Peyer's patch (tissue), 4 donors: ENCODE data around the gene DDI1. TPM values are rescaled to one million over a fixed set of nuclear protein-coding genes. Genes with fewer than 3 reads are reported as not detected.

ENCODE experiments used
- DNase-seq, 3 donors: peaks; one replicate each; pipeline ENCODE4 v3.0.0-alpha.2; 2017 to 2019
- H3K27ac ChIP-seq, 4 donors: fragments of 200-600 bp; sonication (generic); one replicate each; pipeline ENCODE4 v1.5.1; 2016 to 2019
- H3K27me3 ChIP-seq, 2 donors: fragments of 200-600 bp; sonication (generic); one replicate each; pipeline ENCODE4 v1.5.1; 2019
- H3K36me3 ChIP-seq, 3 donors: fragments of 200-600 bp; sonication (generic); one replicate each; pipeline ENCODE4 v1.5.1; 2016 to 2019
- H3K4me1 ChIP-seq, 4 donors: fragments of 200-600 bp; sonication (generic); one replicate each; pipeline ENCODE4 v1.5.1; 2016 to 2019
- H3K4me3 ChIP-seq, 4 donors: fragments of 200-600 bp; sonication (generic); 1 replicate in 3 of 4; 2 replicates in 1 of 4; pipeline ENCODE4 v1.5.1; 2016 to 2019; ENCODE audit warnings: mild to moderate bottlenecking in 1 of 4
- H3K9me3 ChIP-seq, 4 donors: fragments of 200-600 bp; sonication (generic); one replicate each; pipeline ENCODE4 v1.5.1; 2016 to 2019; ENCODE audit warnings: mild to moderate bottlenecking in 1 of 4
- CTCF ChIP-seq, 6 experiments: fragments of 450-650 bp in 4 of 6; fragments of 200-600 bp in 2 of 6; sonication (generic) in 1 of 6; IDR thresholded peaks; one replicate each; pipeline ENCODE4 v1.5.1; 2017 to 2019; ENCODE audit warnings: antibody characterized with exemption in 6 of 6, mild to moderate bottlenecking in 3 of 6, moderate library complexity in 1 of 6
- POLR2A ChIP-seq, 2 donors: fragments of 450-650 bp; IDR thresholded peaks; one replicate each; pipeline ENCODE4 v1.5.1; 2017; ENCODE audit warnings: antibody characterized with exemption in 2 of 2, mild to moderate bottlenecking in 2 of 2, moderate library complexity in 2 of 2
- total RNA-seq, 4 donors: library from RNA; depleted of rRNA; stranded (reverse); fragments of >200 nt; gene quantifications; one replicate each; pipeline ENCODE4 v1.1.0, GENCODE V29; 2016

The DDI1 gene
- total RNA-seq, 4 donors from 2014 or later: not detected

- Histone ChIP-seq H3K27ac (no peak overlapping the region), H3K27me3 (no peaks in the 10 kb centered on the region), H3K36me3 (no peaks in the 10 kb centered on the region), H3K4me1 (no peaks in the 10 kb centered on the region), H3K9me3 (no peaks in the 10 kb centered on the region), H3K4me3 (no peak overlapping the region)
- no peak for DNase-seq
- TF ChIP-seq POLR2A (IDR thresholded peaks at IDR 0.05) (no peak), CTCF (IDR thresholded peaks at IDR 0.05) (no peak)
These were observed 12.7 kb downstream of the DDI1 start for GRCh38 chr11:104049116-104049515.

GRCh38 chr11:104051778-104052177 is 15.3 kb downstream of the DDI1 start:
- Histone ChIP-seq H3K4me3 (no peak overlapping the region), H3K9me3 (no peaks in the 10 kb centered on the region), H3K4me1 (no peaks in the 10 kb centered on the region), H3K27ac (no peak overlapping the region), H3K27me3 (no peaks in the 10 kb centered on the region), H3K36me3 (no peaks in the 10 kb centered on the region)
- no peak for DNase-seq
- TF ChIP-seq POLR2A (IDR thresholded peaks at IDR 0.05) (no peak), CTCF (IDR thresholded peaks at IDR 0.05) (no peak)

- Histone ChIP-seq H3K4me1 (no peaks in the 10 kb centered on the region), H3K27ac (no peak overlapping the region), H3K4me3 (no peak overlapping the region), H3K36me3 (no peaks in the 10 kb centered on the region), H3K9me3 (no peaks in the 10 kb centered on the region), H3K27me3 (no peaks in the 10 kb centered on the region)
- TF ChIP-seq POLR2A (IDR thresholded peaks at IDR 0.05) (no peak), CTCF (IDR thresholded peaks at IDR 0.05) (no peak)
- DNase-seq: no peak
These were observed 17.5 kb downstream of the DDI1 start for GRCh38 chr11:104053743-104054478.

GRCh38 chr11:104054911-104055529 is 18.6 kb downstream of the DDI1 start:
- Histone ChIP-seq H3K36me3 (no peaks in the 10 kb centered on the region), H3K27me3 (no peaks in the 10 kb centered on the region), H3K4me1 (no peaks in the 10 kb centered on the region), H3K4me3 (no peak overlapping the region), H3K9me3 (no peaks in the 10 kb centered on the region), H3K27ac (no peak overlapping the region)
- TF ChIP-seq POLR2A (IDR thresholded peaks at IDR 0.05): no peak
- no peak for TF ChIP-seq CTCF (IDR thresholded peaks at IDR 0.05)
- no peak for DNase-seq

GRCh38 chr11:104055596-104055995 is 19.2 kb downstream of the DDI1 start:
- Histone ChIP-seq H3K27me3 (no peaks in the 10 kb centered on the region), H3K9me3 (no peaks in the 10 kb centered on the region), H3K36me3 (no peaks in the 10 kb centered on the region), H3K4me3 (no peak overlapping the region), H3K4me1 (no peaks in the 10 kb centered on the region), H3K27ac (no peak overlapping the region)
- no peak for TF ChIP-seq POLR2A (IDR thresholded peaks at IDR 0.05)
- TF ChIP-seq CTCF (IDR thresholded peaks at IDR 0.05): no peak
- DNase-seq: no peak
